ENCODE results near the gene SULT2B1. TPM values are rescaled to one million over a fixed set of nuclear protein-coding genes. Genes with fewer than 3 reads are reported as not detected.

Gene SULT2B1
- total RNA-seq: not detected

DNA sequence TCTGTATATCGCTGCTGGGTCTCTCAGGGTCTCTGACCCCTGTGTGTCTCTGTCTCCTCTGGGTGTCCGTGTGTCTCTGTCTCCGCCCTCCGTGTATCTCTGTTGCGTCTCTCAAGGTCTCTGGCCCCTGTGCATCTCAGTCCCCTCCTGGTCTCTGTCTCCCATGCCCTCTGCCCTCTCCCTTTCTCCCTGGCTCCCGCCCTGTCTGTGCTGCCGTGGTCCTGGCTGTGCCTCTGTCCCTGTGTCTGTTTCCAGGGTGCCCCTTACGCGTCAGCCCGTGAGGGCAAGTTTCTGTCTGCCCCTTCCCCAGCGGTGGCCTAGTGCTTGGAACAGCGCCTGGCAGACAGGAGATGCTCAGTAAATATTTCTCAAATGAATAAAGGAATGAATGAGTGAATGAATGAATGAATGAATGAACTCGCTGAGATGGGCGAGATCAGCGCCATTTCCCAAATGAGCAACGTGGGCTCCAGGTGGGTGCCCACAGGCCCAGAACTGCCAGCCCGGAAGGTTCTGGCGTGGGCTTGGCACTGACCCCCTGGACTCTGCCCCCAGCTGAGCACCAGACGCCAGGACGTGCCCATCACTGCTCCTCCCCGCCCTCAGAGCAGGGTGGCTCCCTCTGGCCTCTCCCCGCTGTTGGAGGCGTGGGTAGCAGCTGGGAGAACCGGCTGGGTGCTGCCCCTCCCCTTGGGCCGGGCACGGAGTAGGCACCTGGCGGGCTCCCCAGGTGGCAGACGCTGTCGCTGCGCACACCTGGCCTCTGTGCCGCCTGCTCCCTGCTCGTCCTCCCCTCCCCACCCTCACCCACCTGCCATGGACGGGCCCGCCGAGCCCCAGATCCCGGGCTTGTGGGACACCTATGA is at the start of gene SULT2B1:
TSS of gene SULT2B1 (plus strand) at position 736 of the 866 bp plus-strand sequence. CDS start at position 817, 81 bp downstream.
- no peak within 1 kb of the TSS for H3K27ac Mint-ChIP-seq
- no peaks in the 10 kb centered on the region for H3K4me1 Mint-ChIP-seq (ENCODE audit: low read depth)
- no peak for ATAC-seq
- ChIA-PET POLR2A (no interaction called here), CTCF (no interaction called here)
- H3K9me3 Mint-ChIP-seq (ENCODE audit: insufficient read depth): no peaks in the 10 kb centered on the region
- no peaks in the 10 kb centered on the region for H3K27me3 Mint-ChIP-seq (ENCODE audit: low read depth)
- no peak for DNase-seq
- H3K4me3 Mint-ChIP-seq: no peak within 1 kb of the TSS
- no peaks in the 10 kb centered on the region for H3K36me3 Mint-ChIP-seq (ENCODE audit: low read depth)

DNA sequence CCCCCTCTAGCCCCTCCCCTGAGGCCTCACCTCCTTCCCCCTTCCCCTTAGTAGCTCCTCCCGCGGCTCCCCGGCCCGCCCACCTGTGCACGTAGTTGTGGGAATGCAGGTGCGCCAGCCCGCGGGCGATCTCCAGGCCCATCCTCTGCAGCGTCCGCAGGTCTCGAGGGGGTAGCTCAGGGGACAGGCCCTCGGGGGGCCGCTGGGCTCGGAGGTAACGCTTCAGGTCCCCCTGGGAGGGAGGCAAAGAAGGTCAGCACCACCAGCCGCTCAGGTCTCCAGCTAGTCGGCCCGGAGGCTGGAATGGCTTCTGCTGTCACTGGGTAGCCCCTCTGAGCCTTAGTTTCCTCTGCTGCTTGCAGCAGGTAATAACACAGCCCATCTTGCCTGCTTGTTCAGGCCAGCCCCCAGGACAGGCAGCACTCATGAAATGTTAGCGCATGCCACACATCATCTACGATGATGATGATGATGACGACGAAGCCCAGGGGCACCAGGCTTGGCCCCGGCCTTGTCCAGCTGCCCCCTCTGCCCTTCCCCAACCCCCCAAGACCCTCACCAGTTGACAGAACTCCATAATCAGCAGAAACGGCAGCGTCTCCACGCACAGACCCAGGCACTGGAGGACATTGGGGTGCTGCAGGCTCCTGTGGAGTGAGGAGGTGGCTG is 49.5 kb upstream of the SULT2B1 start:
- H3K27ac Mint-ChIP-seq: no peak overlapping the region
- no peak overlapping the region for H3K4me3 Mint-ChIP-seq
- POLR2A ChIA-PET: interaction anchor here (0.6 kb wide), 1 partner anchor 78 kb away, joined by 3 read pairs; no protein-coding TSS in a partner anchor
- DNase-seq (no peak), ATAC-seq (no peak)
- H3K27me3 Mint-ChIP-seq (ENCODE audit: low read depth): no peaks in the 10 kb centered on the region
- CTCF ChIA-PET: interaction anchor here (1.0 to 1.2 kb wide), 2 partner anchors 82 to 87 kb away, joined by 3 to 6 read pairs; no protein-coding TSS in a partner anchor
- H3K36me3 Mint-ChIP-seq (ENCODE audit: low read depth): no peaks in the 10 kb centered on the region
- no peaks in the 10 kb centered on the region for H3K9me3 Mint-ChIP-seq (ENCODE audit: insufficient read depth)
- peaks cover 25% of the 10 kb centered on the region for H3K4me1 Mint-ChIP-seq (ENCODE audit: low read depth)

DNA sequence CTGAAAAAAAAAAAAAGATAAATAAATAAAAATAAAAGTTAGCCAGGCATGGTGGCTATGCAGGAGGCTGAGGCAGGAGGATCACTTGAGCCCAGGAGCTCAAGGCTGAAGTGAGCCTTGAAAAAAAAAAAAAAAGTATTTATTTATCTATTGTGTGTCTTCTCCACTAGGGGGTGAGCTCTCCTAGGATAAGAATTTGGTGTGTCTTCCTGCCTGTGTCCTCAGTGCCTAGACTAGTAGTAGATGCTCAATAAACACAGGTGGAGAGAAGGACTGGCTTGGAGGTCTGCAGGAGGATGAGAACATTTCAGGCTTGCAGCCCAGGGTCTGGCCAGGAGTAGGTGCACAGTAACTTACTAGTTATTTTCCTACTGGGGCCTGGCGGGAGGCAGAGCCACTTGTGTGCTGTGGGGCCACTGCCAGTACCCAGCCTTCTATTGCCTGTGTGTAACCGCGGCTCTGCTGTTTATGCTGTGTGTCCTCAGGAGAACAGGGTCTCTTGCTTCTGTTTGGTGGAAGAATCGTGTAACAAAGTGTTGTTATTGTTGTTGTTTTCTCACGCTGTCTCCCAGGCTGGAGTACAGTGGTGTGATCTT is 45.7 kb upstream of the SULT2B1 start:
- H3K4me3 Mint-ChIP-seq: no peak overlapping the region
- ATAC-seq: peak; percentile 32
- ChIA-PET CTCF (interaction anchor here (0.7 to 8.3 kb wide), 19 partner anchors 8 to 403 kb away, joined by 3 to 166 read pairs (median 4); partner anchors contain the start of gene DBP), POLR2A (interaction anchor here (1.3 kb wide), 1 partner anchor 78 kb away, joined by 4 read pairs; no protein-coding TSS in a partner anchor)
- peak; percentile 52 for DNase-seq
- no peaks in the 10 kb centered on the region for H3K36me3 Mint-ChIP-seq (ENCODE audit: low read depth)
- no peak overlapping the region for H3K27ac Mint-ChIP-seq
- H3K4me1 Mint-ChIP-seq (ENCODE audit: low read depth): peaks cover 29% of the 10 kb centered on the region
- H3K9me3 Mint-ChIP-seq (ENCODE audit: insufficient read depth): no peaks in the 10 kb centered on the region
- H3K27me3 Mint-ChIP-seq (ENCODE audit: low read depth): no peaks in the 10 kb centered on the region

DNA sequence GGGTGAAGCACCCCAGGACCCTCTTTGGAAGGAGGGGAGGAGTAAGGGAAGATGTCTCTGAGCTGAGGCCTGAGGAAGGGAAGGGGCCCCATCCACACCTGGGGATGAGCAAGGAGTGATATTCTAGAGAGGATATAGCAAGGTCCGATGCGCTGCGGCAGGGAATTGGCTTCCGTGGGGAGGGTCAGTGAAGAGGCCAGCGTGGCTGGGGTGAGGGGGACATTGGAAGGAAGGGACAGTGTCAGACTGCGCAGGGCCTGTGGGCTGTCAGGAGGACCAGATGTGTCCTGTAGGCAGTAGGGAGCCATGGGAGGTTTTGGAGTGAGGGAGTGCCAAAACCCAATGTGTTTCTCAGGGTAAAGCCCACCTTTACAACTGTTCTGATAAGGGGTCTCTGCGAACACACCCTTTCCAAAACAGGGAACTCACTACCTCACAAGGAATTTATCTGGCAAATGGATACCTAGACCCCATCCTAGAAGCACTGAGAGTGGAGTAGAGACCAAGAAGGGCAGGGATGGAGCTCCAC is 44.0 kb upstream of the SULT2B1 start:
- POLR2A ChIA-PET: no interaction called here
- H3K9me3 Mint-ChIP-seq (ENCODE audit: insufficient read depth): no peaks in the 10 kb centered on the region
- CTCF ChIA-PET: interaction anchor here (1.1 to 8.3 kb wide), 8 partner anchors 11 to 111 kb away, joined by 3 to 166 read pairs (median 4); partner anchors contain the start of genes RPL18 and SPHK2
- ATAC-seq (no peak), DNase-seq (no peak)
- no peak overlapping the region for H3K4me3 Mint-ChIP-seq
- H3K27me3 Mint-ChIP-seq (ENCODE audit: low read depth): no peaks in the 10 kb centered on the region
- peaks cover 14% of the 10 kb centered on the region for H3K4me1 Mint-ChIP-seq (ENCODE audit: low read depth)
- no peaks in the 10 kb centered on the region for H3K36me3 Mint-ChIP-seq (ENCODE audit: low read depth)
- H3K27ac Mint-ChIP-seq: no peak overlapping the region

DNA sequence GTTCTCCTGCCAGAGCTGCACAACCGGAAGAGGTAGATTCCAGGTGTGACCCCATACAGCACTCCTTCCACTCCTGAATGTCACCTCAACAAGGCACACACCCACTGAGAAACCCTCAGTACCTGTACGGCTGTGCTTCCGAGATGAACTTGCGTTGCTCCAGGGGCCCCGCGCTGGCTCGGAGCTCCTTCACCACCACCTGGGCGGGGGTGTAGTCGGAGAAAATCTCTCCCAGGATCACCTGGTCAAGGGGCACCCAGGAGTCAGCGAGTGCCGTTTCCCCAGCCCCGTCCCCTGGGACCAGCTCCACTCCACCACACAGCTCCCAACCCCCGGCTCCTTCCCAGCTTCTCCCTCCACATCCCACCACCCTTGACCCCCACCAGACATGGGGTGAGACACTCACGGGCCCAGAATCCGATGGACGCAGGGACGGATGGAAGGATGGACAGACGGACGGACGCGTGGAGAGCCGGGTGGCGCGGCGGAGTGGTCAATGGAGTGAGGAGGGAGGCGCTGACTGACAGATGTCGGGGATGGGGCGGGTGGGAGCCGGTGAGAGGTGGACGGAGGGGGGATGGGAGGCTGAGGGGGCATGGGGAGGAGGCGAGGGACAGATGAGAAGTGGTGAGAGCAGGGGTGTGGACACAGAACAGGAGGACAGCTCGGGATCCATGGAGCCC is 43.1 kb upstream of the SULT2B1 start:
- no peak overlapping the region for H3K4me3 Mint-ChIP-seq
- no peaks in the 10 kb centered on the region for H3K27me3 Mint-ChIP-seq (ENCODE audit: low read depth)
- H3K27ac Mint-ChIP-seq: no peak overlapping the region
- no peaks in the 10 kb centered on the region for H3K36me3 Mint-ChIP-seq (ENCODE audit: low read depth)
- ChIA-PET CTCF (interaction anchor here (1.1 to 8.3 kb wide), 2 partner anchors 19 to 78 kb away, joined by 3 to 166 read pairs; no protein-coding TSS in a partner anchor), POLR2A (no interaction called here)
- H3K4me1 Mint-ChIP-seq (ENCODE audit: low read depth): peaks cover 12% of the 10 kb centered on the region
- DNase-seq: no peak
- ATAC-seq: no peak
- no peaks in the 10 kb centered on the region for H3K9me3 Mint-ChIP-seq (ENCODE audit: insufficient read depth)

DNA sequence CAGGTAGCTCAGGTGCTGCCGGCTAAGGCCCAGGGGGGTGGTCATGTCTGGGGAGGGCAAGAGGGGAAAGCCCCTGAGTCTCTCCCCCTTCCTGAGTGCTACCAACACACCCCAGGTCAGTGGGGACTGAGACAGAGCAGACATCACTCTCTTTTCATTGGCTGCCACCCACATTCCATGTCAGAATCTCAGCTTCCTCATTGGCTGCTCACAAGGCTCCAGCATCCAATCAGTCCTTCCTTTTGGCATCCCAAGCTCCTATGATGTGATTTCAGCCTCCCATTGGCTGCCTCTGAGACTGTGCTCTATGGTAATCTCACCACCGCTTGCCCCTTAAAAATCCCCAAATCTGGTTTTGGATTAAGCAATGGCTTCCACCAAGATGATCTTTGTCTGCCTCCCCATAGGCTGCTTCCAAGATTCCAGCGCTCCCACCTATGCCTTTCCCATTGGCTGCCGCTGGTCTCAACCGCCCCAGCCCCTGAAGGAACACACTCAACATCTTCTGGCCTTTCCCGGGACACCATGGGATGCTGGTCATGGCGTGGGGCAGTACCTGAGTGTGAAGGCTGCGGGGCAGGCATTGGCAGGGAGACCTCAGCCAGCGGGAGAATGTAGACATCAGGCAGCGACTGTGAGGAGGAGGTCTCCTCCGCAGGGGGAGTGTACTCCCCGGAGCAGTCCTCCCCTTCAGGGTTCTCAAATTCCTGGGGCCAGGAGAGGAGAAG is 42.3 kb upstream of the SULT2B1 start:
- ChIA-PET POLR2A (no interaction called here), CTCF (interaction anchor here (1.1 to 8.3 kb wide), 2 partner anchors 20 to 77 kb away, joined by 3 to 166 read pairs; no protein-coding TSS in a partner anchor)
- Mint-ChIP-seq H3K9me3 (ENCODE audit: insufficient read depth) (no peaks in the 10 kb centered on the region), H3K27me3 (ENCODE audit: low read depth) (no peaks in the 10 kb centered on the region), H3K36me3 (ENCODE audit: low read depth) (no peaks in the 10 kb centered on the region), H3K4me1 (ENCODE audit: low read depth) (peaks cover 18% of the 10 kb centered on the region), H3K27ac (peak overlapping the region; percentile 17), H3K4me3 (no peak overlapping the region)
- no peak for DNase-seq
- no peak for ATAC-seq

DNA sequence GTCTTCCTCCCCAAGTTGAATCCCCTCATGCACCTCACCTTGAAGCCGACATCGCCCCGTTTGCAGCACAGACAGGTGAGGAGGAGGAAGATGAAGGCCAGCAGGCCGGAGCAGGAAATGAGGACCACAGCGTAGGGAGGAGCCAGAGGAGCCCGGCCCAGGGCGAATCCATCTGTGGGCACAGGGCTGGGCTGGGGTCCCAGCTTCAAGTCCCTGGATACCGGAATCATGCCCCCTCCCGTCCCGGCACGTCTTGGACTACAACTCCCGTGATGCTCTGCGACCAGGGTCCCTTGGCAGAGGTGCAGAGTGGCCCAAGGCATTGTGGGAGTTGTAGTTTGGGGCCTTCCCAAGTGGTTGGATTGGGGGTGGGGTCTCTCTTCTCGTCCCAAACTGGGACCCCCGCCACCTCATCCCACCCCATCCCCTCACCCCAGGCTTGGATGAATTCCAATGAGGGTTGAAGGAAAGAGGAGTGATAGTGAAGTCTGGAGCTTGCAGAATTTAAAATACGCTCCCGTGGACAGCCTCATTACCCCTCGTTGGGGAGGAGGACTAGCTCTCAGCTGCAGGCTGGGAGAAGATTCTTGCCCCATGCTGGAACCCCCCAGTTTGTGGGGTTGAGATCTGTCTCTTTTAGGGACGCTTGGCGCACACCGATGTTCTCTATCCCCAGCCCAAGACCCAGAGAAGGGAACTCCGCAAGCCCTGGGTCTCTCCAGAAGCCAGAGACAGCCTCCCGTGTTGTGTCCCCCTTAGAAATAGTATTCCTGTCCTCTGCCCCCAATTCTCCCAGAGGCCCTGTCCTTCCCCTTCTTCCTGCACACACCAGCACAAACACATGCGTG is 41.3 kb upstream of the SULT2B1 start:
- Mint-ChIP-seq H3K4me1 (ENCODE audit: low read depth) (peaks cover 18% of the 10 kb centered on the region), H3K4me3 (peak overlapping the region; percentile 78), H3K9me3 (ENCODE audit: insufficient read depth) (no peaks in the 10 kb centered on the region), H3K36me3 (ENCODE audit: low read depth) (no peaks in the 10 kb centered on the region), H3K27ac (peak overlapping the region; percentile 21), H3K27me3 (ENCODE audit: low read depth) (no peaks in the 10 kb centered on the region)
- DNase-seq (peak; percentile 85), ATAC-seq (peak; percentile 43)
- ChIA-PET CTCF (interaction anchor here (0.8 to 8.3 kb wide), 2 partner anchors 21 to 76 kb away, joined by 3 to 166 read pairs; no protein-coding TSS in a partner anchor), POLR2A (interaction anchor here (1.0 kb wide), 1 partner anchor 108 kb away, joined by 3 read pairs; the partner anchor contains the start of genes RPL18 and SPHK2)

DNA sequence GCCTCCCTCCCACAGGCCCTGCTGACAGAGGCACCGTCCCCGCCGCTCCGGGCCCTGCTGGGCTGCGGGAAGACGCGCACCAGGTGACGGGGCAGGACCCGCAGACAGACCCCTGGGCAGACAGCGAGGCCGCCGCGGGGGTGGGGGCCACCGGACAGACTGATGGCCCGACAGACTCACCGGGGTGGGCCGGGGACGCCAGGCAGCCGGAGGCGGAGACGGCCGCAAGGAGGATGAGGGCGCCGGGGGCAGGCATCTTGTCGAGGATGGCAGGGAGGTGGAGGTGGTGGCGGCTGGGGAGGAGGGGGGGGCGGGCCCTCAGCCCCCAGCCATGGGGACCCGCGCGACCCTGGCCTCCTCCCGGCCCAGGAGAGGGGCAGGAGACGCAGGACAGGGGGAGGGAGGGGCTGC is 40.6 kb upstream of the SULT2B1 start:
- Mint-ChIP-seq H3K36me3 (ENCODE audit: low read depth) (no peaks in the 10 kb centered on the region), H3K4me1 (ENCODE audit: low read depth) (peaks cover 18% of the 10 kb centered on the region), H3K9me3 (ENCODE audit: insufficient read depth) (no peaks in the 10 kb centered on the region), H3K27me3 (ENCODE audit: low read depth) (no peaks in the 10 kb centered on the region), H3K27ac (no peak overlapping the region), H3K4me3 (peak overlapping the region; percentile 78)
- peak; percentile 6 for ATAC-seq
- DNase-seq: no peak
- CTCF ChIA-PET: interaction anchor here (8.3 kb wide), 1 partner anchor 75 kb away, joined by 166 read pairs; no protein-coding TSS in a partner anchor
- POLR2A ChIA-PET: interaction anchor here (1.0 kb wide), 1 partner anchor 108 kb away, joined by 3 read pairs; the partner anchor contains the start of genes RPL18 and SPHK2

DNA sequence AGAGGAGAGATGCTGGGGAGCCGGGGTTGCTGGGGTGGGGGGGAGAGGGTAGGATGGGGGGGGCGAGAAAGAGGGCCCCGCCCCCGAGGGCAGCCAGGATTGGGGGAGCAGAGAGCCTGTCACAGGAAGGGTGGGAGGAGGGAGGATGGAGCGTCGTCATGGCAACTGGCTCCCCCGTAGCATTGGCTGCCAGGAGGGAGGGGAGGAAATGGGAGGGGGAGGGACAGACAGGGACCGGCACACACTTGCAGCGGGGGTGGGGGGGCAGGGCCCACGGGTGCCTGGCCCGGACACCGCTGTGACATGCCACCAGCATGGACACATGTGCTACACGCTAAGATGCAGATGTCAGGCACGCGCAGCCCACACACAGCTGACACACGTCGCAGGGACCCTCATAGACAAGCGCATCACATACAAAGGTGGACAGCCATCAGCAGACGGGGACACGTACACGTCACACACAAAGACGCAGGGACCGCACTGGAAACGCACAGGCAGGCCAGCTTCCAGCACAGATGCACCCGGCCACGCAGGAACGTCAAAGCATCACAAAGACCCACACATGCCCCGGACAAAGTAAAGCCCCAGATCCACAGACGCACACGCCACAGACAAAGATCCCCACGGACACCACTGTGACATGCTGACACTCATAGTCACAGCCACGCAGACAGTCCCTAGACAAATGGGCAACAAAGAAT is 40.0 kb upstream of the SULT2B1 start, which contains the start of gene LMTK3:
TSS of gene LMTK3 (minus strand) at position 36 of the 704 bp plus-strand sequence. CDS start 259 bp downstream, outside the sequence.
- ATAC-seq: peak; percentile 54
- H3K4me3 Mint-ChIP-seq: peak within 1 kb of the TSS; percentile 78
- peak within 1 kb of the TSS; percentile 21 for H3K27ac Mint-ChIP-seq
- H3K27me3 Mint-ChIP-seq (ENCODE audit: low read depth): no peaks in the 10 kb centered on the region
- no peaks in the 10 kb centered on the region for H3K9me3 Mint-ChIP-seq (ENCODE audit: insufficient read depth)
- peaks cover 18% of the 10 kb centered on the region for H3K4me1 Mint-ChIP-seq (ENCODE audit: low read depth)
- no peaks in the 10 kb centered on the region for H3K36me3 Mint-ChIP-seq (ENCODE audit: low read depth)
- ChIA-PET CTCF (no interaction called here), POLR2A (no interaction called here)
- DNase-seq: peak; percentile 90

Measured in activated CD8-positive, alpha-beta T cell treated with anti-CD3 and anti-CD28 coated beads, Interleukin-2, amount 10 ng/mL, durations not matched to agents 7 days and 5 days (primary cell).